GM18502 (cell line): ENCODE results near the gene ICAM3.

ENCODE experiments used
- ATAC-seq: cut with Tn5 transposase; IDR thresholded peaks from one replicate; pipeline ENCODE4 v1.9.1; 2021; ENCODE audit warnings: mild to moderate bottlenecking; ENCODE audit not compliant: unreplicated experiment, poor library complexity

The ICAM3 gene

GRCh38 chr19:10321874-10322835 lies 17.3 kb downstream of the ICAM3 start:
- no peak for ATAC-seq

DNA sequence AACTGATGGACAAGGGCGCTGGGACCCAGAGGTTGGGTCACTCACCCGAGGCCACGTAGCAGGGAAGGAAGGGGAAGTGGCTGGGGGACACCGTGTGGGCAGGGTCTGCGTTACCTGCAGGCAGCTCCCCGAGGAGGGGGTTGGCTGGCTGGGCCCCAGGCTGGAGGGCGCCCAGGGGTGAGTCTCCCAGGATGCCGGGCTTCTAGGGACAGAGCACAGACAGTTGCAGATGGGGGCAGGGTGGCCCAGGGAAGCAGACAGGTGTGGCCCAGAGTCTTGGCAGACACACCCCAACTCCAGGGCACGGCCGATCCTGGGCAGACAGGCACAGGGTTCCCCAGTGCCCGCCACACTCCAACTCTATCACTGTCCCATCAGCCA lies 18.0 kb downstream of the ICAM3 start:
- no peak for ATAC-seq

GRCh38 chr19:10320602-10321416 lies 18.6 kb downstream of the ICAM3 start:
- ATAC-seq = no peak

DNA sequence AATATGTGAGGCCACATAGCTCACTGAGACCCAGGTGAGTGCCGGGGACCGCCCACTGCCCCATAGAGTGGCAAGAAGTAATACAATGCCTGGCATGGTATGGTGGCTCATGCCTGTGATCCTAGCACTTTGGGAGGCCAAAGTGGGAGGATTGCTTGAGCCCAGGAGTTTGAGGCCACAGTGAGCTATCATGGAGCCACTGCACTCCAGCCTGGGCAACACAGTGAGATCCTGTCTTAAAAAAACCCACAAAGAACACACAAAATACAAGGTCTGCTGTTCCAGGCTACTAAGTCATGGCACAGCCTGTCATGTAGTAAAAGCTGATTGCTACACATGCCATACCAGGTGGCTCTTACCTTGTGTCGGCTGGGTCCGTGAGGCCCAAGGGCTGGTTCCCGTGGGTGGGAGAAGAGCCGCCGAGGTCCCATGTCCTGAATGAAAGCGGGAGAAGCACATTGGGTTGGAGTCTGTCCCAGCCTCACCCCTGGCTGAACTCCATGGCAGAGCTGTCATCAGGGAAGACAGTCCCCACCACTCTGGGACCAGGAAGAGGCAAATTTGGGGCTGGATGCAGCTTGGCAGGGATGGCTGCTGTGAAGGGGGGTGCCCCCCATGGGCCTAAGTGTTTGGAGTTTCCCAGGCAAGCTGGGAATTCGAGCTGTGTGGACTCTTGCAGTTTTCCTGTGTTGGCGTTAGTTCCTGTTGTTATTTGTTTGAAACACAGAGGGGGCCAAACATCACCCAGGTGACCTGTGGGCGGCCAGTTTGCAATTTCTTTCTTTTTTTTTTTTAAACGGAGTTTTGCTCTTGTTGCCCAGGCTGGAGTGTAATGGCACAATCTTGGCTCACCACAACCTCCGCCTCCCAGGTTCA lies 20.4 kb downstream of the ICAM3 start:
- ATAC-seq = no peak

DNA sequence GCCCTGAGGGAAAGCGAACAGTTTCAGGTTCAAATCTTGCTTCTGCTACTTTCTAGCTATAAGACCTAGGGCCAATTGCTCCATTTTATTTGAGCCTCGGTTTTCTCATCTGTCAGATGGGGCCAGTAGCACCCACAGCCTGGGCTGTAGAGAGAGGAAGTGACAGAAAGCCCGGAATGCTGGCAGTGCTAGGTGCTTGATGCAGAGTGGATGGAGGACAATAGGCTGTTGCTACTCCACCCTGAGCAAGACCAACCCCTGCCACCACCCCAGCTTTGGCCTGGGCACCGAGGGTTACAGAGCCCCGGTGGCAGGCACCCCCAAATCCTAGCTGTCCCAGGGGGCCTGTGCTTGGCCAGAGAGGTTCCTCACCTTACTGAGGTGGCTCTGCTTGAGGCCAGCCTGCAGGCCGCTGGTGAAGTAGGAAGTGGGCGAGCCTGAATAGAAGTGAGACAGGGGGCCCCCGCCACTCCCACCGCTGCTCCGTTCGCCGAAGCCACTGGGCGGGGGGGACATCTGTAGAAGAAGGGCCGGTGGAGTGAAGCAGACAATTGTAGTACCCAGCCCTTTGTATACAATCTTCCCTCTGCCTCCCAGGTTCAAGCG lies 21.5 kb downstream of the ICAM3 start:
- no peak for ATAC-seq

- no peak for ATAC-seq
Observed at GRCh38 chr19:10317045-10317856, 22.2 kb downstream of the ICAM3 start.

DNA sequence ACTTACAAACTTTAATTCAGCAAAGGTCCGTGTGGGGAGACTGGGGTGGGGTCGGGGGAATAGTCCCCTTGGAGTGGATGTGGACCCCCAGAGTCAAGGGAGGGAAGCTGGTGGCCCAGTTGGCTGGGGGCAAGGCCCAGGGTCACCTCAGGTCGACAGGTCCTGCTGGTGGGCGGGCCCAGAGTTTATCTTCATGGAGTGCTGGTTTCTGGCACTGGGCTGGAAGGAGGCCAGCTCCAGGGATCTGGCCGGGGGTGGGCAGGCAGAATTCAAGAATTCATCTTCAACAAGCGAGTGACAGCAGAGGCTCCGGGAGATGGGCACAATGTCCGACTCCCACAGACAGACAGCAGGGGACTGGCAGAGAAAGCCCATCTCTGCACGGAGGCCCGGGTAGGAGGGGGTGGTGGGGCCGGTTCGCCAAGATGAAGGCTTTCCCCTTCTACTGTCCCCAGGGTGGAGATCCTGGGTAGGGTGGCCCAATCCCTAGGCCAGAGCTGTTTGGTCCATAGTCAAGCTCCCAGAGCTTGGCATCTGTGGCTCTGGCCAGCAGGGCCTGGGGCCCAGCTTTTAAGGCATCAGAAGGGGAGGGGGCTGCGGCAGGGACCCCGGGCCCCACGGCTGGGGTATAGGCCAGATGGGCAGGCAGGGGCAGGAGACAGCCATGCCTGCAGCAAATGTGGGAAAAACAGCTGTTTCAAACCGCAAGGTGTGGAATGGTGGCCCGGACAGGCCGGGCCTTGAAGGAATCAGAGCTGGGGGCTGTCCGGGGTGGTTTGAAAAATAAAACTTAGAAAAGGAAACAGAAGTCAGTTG lies 23.0 kb downstream of the ICAM3 start:
- peak; percentile 11 for ATAC-seq

GRCh38 chr19:10315335-10316214 lies 23.8 kb downstream of the ICAM3 start, which contains the start of gene FDX2:
TSS of gene FDX2 (minus strand) at chr19:10316015. CDS start at chr19:10315996, 19 bp downstream.
- ATAC-seq = peak; percentile 66

DNA sequence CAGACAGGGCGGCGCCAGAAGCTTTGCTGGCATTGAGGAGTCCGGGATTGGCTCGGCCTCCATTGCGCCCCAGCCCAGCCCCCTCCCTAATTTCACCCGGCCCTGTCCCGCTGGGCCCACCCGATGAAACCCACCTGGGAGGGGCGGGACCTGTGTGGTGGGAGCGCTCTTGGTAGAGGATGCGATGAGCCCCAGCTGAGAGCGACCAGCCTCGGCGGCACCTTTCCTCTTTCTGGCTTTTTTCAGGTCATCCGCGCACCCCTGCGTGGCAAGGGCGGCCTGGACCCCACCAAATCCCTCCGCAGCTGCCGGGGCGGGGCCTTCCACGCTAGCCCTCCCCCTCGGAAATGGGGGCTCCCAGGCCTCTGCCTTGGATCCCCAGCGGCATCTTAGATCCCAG lies 30.0 kb downstream of the ICAM3 start, which contains the start of gene ZGLP1:
TSS of gene ZGLP1 (minus strand) at position 393 of the 400 bp plus-strand sequence.
- ATAC-seq = no peak

GRCh38 chr19:10306327-10306726 lies 33.1 kb downstream of the ICAM3 start:
- ATAC-seq = no peak

- ATAC-seq = no peak
Observed at GRCh38 chr19:10305139-10305806, 34.2 kb downstream of the ICAM3 start.

DNA sequence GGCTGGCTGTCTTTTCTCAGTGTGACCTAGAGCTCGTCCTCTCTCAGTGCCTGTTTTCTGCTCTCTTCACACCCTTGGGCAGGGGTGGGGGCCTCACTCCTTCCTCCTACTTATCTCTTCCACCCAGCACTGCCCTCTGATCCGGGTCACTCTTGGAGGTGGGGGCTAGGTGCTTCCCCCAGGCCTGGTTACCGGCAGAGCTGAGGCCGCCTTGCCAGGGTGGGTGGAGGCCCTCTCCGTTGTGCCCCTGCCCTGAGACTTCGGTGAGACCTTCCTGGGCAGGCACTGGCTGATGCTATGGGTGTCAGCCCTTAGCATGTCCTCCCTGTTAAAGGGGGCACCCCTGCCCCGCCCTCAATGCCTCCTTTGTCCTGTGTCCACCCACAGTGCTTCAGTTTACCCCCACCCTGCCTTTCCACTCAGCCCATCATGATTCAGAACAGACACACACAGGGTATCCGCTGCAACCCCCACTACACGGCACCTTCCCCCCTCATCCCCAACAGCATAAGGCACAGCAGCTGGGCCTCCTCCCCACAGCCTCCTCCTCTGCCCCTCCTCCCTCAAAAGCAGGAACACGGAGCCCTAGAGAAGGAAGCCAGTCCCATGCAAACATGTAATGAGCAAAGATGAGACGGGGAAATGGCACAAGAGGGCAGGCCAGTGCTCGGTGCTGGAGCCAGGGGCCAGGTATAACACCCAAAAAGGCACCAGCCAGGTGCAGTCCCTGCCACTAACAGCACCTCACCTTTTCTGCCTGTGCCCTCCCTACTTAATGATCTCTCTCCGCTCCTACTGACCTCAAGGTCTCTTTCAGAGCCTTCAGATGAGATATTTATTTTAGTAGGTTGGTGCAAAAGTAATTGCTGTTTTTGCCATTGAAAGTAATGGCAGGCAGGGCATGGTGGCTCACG lies 39.6 kb downstream of the ICAM3 start:
- ATAC-seq = no peak

DNA sequence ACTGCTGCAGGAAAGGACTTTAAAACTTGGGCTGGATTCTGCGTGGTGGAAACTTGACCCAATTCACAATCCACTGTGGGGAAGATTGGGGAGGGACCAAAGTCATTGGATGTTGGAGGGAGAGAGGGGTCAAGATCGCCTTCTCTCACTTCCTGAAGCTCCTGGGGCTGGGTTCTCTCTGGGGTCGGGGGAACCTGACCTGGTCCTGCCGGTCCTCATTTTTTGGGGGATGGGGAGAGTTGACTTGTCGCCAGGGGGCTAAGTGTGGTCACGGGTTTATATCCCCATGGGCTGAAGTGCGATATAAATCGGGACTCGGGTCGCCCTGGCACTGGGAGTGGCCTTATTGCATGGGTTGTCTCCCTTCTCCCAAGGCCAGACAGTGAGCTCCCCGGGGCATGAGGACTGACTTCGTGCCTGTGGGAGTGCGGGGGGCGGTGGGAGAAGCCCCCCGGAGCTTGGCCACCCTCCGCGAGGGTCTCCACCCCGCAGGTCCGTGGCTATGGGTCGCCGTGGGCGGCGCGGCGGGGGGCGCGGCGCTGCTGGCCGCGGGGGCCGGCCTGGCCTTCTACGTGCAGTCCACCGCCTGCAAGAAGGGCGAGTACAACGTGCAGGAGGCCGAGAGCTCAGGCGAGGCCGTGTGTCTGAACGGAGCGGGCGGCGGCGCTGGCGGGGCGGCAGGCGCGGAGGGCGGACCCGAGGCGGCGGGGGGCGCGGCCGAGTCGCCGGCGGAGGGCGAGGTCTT lies 43.4 kb downstream of the ICAM3 start:
- no peak for ATAC-seq

GRCh38 chr19:10295305-10295846 lies 44.0 kb downstream of the ICAM3 start:
- peak; percentile 52 for ATAC-seq

GRCh38 chr19:10294368-10294697 lies 45.1 kb downstream of the ICAM3 start:
- ATAC-seq = no peak
